GM18517 (cell line): ENCODE results near the gene ZSCAN10.
"Not testable (repeated sequence)": the region's sequence is repeated elsewhere in the genome, so short reads cannot be mapped to it uniquely, and the experiment has no call there.

Experiments
- ATAC-seq: cut with Tn5 transposase; IDR thresholded peaks from one replicate; pipeline ENCODE4 v1.9.1; 2021; ENCODE audit warnings: mild to moderate bottlenecking, moderate library complexity; ENCODE audit not compliant: unreplicated experiment

Gene ZSCAN10

DNA sequence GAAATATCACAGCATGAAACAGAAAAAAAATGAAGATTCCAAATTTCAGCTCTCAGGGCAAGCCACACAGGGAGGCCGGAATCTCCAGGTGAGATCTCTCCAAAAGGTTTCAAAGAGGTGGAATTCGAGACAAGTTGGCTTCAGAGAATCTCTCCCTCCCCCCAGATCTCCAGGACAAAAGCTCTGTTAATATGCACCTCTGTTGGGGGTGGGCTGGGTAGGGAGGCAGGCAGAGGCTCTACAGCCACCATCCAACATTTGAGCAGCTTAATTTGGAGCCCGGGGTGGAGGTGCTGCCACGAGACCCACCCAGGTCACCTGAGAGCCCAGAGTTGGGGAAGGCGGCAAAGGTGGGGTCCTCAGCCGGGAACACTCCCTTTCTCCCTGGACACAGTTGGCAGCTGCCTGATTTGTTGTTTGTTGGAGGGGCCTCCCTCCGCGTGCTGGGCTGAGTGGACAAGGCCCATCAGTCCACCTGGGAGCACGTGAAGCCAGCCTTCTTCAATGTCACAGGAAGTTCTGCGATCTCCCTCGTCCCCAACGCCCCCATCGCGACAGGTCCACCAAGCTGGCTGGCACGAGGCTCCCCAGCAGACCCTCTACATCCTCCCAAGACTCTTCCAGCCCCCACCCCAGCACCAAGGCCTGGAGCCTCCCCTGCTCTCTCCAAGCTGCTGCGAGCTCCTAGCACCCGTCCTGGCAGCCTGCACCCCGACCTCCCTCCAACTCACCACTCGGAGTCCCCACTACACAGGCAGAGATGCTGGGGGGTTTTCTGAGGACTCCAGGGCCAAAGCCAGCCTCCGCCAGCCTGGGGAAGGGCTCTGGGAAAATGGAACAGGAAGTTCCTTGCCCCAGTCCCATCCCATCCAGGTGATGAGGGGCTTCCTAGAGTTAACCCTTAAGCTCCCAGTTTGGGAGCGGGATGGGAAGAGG, at the start of gene ZSCAN10:
ZSCAN10 (minus strand) TSS at position 836 of the 936 bp plus-strand sequence. CDS start 6,357 bp downstream, outside the sequence.
- ATAC-seq, result no peak

DNA sequence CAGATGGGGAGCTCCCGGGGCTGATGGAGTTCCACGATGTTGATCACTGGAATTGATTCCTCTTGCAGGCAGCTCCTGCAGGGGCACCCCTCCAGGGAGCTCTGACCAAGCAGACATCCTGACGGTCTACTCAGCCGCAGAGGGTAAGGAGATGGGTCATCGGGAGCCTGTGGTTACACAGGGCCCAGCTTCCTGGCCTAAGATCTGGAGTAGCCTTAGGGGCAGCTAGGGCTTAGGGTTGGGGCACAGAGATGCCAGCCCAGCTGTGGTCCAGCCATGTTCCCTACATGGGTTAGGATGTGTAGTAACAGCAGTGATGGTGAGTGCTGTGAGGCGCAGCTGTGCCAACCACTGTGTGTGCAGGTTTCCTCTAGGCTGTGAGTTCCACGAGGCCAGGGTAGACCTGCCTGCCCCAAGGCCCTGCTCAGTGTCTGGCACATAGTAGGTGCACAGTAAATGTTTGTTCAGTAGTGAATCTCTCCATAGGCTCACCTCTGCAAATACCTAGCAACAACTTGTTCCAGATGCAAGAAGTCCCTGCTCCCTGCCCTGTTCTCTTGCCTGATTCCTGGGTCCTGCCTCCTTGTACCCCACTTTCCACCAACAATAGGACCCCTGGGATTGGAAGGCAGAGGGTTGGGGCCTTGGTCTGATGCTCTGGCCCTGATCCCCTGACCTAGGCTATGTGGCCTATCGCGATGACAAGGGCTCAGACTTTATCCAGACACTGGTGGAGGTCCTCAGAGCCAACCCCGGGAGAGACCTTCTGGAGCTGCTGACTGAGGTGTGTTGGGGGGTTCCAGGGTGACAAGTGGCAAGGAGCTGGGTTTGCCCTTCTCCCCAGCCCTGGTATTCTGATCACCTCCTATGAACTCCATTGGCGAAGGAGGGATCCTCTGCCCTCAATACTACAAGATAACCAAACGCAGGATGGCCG, 49.4 kb upstream of the ZSCAN10 start:
- ATAC-seq, result no peak

DNA sequence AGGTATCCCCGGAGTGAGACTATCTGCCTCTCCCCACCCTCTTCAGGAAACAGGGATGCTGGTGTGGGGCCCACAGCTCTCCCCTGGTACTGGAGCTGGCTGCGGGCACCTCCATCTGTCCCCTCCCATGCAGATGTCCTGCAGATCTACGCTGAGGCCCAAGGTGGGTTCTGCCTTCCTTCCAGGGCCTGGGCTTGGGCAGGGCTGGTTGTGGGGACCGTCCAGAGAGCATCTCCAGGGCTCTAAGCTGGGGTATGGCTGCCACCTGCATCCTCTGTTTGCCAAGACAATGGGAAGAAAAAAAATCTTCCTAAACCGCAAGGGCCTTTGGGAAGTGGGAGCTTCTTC, 48.6 kb upstream of the ZSCAN10 start:
- no peak for ATAC-seq

DNA sequence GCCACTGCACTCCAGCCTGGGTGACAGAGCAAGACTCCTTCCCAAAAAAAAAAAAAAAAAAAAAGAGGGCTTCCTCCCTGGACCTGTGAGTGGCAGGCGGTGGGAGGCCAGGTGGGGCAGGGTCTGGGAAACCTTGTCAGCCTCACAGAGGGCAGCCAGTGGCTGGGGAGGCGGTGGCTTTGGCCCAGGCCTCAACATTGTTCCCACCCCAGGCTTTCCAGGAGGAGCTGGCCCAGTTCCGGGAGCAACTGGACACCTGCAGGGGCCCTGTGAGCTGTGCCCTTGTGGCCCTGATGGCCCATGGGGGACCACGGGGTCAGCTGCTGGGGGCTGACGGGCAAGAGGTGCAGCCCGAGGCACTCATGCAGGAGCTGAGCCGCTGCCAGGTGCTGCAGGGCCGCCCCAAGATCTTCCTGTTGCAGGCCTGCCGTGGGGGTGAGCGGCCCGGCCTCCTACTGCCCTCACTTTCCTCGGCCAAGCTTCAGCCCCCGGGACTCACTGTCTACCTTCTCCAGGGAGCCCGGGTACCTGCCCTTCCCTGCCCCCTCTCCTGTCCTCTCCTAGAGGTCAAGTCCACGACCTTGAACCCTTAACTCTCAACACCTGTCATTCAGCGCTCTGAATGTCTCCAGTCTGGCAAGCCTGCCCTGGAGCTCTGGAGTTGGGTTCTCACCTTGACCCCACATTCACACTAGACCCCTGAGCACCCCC, 48.1 kb upstream of the ZSCAN10 start:
- ATAC-seq, result no peak

DNA sequence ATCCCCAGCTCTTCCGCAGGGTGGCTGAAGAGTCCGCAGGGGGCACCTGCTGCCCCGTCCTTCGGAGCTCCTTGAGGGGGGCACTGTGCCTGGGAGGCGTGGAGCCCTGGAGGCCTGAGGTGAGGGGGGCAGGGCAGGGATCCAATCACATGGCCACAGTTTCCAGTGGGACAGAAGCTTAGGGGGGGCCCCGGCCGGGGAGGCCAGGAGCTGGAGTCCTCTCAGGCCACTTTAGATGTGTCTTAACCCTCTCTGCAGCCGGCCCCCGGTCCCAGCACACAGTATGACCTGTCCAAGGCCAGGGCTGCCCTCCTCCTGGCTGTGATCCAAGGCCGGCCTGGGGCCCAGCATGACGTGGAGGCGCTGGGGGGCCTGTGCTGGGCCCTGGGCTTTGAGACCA, 46.6 kb upstream of the ZSCAN10 start:
- no peak for ATAC-seq

DNA sequence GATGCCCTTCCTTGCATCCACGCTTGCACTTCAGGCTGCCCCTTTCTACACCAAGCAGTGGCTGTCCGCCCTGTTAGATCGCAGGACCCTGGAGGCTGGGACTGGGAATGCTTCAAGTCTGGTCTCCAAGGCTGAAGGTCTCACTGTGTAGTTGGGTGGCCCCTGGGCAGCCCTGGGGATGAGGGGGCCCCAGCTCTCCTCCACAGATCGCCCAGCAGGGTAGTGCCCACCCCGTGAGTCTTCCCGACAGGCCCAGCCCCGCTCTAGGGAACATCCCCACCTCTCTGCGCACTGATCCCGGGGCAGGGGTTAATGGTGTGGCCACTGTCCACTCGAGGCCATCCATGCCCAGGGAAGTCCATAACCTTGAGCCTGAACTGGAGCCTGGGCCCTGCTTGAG, 46.1 kb upstream of the ZSCAN10 start:
- ATAC-seq, result no peak

DNA sequence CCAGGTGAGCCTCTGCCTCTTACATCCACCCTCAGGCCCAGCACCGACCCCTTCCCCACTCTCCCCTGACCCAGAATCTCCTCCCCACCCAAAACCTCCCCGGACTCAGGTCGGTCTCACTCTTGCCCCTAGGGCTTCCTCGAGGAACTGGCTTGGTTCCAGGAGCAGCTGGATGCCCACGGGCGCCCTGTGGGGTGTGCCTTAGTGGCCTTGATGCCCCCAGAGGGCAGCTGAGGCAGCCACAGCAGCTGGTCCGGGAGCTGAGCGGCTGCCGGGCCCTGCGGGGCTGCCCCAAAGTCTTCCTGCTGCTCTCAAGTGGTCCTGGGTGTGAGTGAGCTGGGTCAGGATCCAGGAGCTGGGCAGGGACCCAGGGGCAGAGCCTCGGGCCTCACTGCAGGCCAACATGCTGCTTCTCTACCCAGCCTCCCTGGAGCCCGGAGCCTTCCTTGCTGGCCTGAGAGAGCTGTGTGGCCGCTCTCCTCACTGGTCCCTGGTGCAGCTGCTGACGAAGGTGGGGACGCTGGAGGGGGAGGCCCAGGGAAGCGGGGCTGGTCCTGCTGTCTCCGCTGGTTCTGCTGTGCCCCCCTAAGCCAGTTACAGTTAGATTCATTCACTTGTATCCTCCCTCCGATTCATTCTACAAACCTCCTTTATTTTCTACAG, 45.4 kb upstream of the ZSCAN10 start:
- no peak for ATAC-seq

DNA sequence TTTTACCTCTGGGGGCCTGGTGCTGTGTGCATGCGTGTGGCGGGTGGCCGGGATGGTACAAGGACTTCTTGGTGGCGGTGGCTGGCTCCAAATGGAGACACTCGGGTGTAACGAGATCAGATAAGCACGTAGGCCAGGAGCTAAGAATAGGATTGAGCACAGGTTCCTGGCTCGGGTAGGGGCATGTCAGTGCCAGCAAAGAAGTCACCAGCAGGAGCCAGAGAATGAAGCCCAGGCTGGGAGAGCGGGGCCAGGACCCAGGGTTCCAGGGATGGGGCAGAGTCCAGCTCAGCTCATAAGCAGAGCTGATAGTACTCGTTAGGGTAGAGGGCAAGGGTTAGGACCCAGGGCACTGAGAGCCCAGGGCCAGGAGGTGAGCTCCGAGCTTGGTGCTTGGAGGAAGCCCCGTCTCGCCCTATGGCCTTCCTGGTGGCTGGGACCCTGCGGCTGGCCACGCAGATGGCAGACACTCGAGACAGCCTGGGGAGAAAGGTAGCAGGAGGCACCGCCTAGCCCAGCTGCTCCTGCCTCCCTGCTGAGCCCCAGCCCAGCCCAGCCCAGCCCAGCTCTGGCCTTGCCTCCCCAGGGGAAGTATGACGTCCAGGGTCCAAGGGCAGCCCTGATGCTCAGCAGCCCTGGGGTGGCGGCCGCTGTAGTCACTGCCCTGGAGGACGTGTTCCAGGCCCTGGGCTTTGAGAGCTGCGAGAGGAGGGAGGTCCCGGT, 44.7 kb upstream of the ZSCAN10 start:
- no peak for ATAC-seq

DNA sequence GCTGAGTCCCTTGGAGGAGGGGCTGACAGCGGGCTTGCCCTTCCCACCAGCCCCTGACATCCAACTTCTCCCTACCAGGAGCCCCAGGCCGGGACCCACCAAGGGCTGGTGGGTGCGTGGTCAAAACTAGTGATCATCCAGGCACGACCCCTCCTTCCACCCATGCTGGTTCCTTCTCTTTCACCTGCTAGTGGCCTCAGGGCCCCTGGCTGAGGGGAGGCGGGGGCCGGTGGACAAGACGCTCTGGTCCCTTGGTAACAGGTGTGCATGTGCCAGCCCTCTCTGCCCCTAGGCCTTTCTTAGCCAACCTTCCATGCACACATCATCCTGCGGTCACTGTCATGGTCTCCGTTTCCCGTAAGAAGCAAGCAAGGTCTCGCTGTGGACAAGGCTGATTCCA, 44.1 kb upstream of the ZSCAN10 start:
- ATAC-seq, result no peak

DNA sequence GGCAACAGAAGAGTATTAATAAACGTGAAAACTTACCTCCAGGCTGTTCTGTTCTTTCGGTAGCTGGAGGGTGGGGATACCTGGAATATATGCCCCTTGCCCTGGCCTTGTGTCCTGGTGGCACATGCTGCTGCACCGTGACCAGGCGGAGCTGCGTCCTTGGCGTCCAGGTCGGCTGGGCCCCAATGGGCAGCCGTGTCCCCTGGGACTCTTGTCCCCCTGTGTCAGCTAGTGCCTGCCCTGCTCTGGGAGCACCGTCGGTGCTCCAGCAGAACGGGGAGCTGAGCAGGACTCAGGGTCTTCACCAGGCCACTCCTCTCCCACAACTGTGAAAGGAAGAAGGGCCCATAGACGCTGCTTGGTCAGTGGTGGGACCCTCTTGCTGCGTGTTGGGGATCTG, 43.7 kb upstream of the ZSCAN10 start:
- ATAC-seq, result no peak

DNA sequence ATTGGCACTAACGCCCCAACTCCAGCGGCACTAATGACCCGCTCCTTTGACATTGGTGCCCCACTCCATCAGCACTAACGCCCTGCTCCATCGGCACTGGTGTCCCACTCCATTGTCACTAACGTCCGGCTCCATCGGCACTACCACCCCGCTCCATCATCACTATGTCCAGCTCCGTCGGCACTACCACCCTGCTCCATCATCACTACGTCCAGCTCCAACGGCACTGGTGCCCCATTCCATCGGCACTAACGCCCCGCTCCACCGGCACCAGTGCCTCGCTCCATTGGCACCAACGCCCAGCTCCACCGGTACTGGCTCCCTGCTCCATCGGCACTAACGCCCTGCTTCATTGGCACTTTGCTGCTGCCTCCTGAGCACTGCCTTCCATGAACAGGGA, 43.2 kb upstream of the ZSCAN10 start:
- no peak for ATAC-seq

DNA sequence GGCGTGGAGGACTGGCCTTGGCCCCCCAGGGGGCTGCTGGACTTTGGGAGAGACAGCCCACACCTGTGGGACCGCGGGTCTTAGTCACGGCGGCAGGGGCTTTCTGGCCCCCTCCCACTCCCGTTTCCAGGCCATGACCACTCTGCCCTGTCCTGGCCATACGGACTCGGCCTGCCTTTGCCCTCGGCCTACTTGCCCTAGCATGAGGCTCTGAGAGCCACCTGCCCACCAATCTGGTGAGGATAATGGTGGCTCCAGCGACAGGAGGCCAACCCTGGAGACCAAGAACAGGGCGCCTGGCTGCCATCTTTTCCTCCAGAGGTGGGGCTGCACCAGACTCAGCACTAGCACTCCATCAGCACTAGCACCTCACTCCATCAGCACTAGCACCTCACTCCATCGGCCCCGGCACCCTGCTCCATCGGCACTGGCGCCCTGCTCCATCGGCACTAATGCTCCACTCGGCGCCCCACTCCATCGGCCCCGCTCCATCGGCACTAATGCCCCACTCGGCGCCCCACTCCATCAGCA, 42.8 kb upstream of the ZSCAN10 start:
- no peak for ATAC-seq

DNA sequence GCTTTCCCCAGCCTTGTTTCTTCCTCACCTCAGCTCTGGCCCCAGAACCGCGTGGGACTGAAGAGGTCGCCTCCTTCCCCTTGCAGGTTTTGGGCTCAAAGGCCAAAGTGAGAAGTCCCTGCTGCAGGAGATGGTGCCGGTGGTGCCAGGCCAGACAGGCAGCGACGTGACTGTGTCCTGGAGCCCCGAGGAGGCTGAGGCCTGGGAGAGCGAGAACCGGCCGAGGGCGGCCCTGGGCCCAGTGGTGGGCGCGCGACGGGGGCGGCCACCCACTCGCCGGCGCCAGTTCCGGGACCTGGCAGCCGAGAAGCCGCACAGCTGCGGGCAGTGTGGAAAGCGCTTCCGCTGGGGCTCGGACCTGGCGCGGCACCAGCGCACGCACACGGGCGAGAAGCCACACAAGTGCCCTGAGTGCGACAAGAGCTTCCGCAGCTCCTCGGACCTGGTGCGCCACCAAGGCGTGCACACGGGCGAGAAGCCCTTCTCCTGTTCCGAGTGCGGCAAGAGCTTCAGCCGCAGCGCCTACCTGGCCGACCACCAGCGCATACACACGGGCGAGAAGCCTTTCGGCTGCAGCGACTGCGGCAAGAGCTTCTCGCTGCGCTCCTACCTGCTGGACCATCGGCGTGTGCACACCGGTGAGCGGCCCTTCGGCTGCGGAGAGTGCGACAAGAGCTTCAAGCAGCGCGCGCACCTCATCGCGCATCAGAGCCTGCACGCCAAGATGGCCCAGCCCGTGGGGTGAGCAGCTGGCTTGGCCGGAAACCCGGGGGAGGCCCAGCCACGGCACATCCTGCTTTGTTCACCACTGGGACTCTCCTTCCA, 41.7 kb upstream of the ZSCAN10 start:
- ATAC-seq, result no peak

DNA sequence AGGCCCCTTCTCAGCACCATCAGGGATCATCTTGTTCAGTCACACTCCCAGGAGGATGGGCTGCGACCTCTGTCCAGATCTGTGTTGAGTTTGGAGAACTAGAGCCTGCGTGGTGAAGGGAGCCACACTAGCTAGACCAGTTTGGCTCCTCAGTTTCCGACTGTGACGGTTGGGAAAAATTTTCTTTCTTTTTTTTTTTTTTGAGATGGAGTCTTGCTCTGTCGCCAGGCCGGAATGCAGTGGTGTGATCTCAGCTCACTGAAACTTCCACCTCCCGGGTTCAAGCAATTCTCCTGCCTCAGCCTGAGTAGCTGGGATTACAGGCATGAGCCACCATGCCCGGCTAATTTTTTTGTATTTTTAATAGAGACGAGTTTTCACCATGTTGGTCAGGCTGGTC, 40.5 kb upstream of the ZSCAN10 start:
- ATAC-seq, result not testable (repeated sequence)

DNA sequence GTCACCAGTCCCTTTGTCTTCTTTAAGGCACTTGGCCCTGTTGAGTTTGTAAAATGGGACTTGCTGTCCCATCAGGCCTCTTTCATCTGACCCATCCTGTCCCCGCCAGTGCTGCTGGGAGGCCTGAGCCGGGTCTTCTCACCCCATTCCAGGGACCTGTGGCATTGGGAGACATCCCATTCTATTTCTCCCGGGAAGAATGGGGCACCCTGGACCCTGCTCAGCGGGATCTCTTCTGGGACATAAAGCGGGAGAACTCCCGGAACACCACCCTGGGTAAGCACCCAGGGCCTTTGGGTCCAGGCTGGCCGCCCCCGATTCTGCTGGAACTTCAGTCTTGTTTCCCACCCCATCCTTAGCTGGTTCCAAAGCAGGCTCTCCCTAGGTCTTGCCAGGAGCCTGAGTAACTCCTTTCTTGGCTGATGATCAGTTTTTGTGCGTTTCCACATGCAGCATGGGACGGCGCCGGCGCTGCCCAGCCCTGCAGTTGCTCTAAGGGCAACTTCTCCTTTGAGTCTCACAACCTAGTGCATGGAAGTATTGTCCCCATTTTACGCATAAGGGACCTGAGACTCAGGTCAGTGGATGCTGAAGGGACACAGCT, 39.8 kb upstream of the ZSCAN10 start:
- ATAC-seq, result no peak

DNA sequence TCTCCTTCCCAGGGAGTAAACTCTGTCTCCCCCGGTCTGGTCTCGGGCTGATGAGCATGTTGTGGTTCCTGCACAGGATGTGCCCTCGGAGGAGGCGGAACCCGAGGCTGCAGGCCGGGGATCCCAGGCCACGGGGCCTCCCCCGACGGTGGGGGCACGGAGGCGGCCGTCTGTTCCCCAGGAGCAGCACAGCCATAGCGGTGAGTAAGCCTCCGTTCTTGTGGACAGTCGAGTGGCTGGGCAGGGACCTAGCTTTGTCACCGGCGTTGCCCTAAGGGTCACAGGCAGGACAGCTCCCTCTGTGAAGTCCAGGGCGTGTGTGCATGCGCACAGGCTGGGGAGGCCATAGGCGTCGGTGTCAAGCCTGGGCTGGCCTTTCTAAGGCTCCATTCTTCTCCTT, 39.2 kb upstream of the ZSCAN10 start:
- no peak for ATAC-seq

DNA sequence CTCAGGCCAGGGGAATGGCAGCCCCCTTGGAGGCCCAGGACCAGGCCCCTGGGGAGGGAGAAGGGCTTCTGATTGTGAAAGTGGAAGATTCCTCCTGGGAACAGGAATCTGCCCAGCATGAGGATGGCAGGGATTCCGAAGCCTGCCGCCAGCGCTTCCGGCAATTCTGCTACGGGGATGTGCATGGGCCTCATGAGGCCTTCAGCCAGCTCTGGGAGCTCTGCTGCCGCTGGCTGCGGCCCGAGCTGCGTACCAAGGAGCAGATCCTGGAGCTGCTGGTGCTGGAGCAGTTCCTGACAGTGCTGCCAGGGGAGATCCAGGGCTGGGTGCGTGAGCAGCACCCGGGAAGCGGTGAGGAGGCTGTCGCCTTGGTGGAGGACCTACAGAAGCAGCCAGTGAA, 38.2 kb upstream of the ZSCAN10 start:
- no peak for ATAC-seq

DNA sequence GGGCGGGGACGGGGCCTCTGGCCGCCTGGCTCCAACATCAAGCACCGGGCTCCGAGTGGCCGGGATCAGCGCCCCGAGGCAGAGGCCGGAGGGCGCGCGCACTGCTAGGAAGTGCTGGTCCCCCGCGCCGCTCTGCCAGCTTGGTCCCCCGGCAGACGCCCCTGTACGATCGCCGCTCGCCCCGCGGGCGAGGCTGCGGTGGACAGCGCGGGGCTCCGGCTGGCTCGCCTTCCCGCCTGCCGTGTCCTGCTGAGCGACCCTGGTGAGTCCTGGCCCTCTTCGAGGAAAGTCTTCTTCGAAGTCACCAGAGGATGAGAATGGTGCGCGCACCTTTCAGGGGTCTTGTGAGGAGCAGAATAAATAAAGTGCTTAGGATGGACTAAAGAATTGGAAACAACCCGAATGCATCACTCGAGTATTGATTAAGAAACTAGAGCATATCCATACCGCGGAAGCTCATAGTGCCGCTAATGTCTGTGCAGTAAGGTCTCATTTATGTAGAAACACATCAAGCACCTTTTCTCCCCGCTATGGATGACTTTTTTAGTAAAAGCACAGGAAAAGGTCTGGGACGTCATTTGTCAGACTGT, 36.1 kb upstream of the ZSCAN10 start:
- ATAC-seq, result no peak
